CD4-positive, alpha-beta T cell (primary cell): Measurements from ENCODE around the gene STMND1. TPM values are rescaled to one million over a fixed set of nuclear protein-coding genes. Genes with fewer than 3 reads are reported as not detected.

Experiments used
- ATAC-seq: fragments of 200-7000 bp; cut with Tn5 transposase; one replicate; pipeline ENCODE4 v1.10.0; 2022; ENCODE audit warnings: mild to moderate bottlenecking; ENCODE audit not compliant: poor library complexity
- CTCF ChIA-PET: fragments of 350-600 bp; sonication (Branson Sonifier 250); formaldehyde crosslinking; loops from one replicate; lab custom pipeline; 2021; ENCODE audit warnings: antibody characterized with exemption, inconsistent platforms; lab: Charles Lee
- POLR2A ChIA-PET: fragments of 350-600 bp; sonication (Branson Sonifier 250); formaldehyde crosslinking; loops from one replicate; lab custom pipeline; 2021; ENCODE audit warnings: antibody characterized with exemption, inconsistent platforms; lab: Charles Lee
- DNase-seq, 14 experiments: peaks; one replicate each; pipeline ENCODE4 v3.0.0-alpha.2; 2013 to 2020; ENCODE audit warnings: mixed read lengths in 2 of 14
- H3K27ac ChIP-seq, 2 donors: one replicate each; pipeline versions ENCODE4 v1.5.1 to v1.7.0; 2013; ENCODE audit warnings: low read length in 2 of 2, low read depth in 1 of 2, mild to moderate bottlenecking in 1 of 2
- H3K27me3 ChIP-seq, 2 experiments: 1 replicate in 1 of 2; 2 replicates in 1 of 2; pipeline versions ENCODE4 v1.6.1 to v1.7.0; 2013; ENCODE audit warnings: low read length in 2 of 2, control low read depth in 1 of 2, mild to moderate bottlenecking in 1 of 2, moderate library complexity in 1 of 2; ENCODE audit not compliant: insufficient read depth in 2 of 2, control insufficient read depth in 1 of 2
- H3K36me3 ChIP-seq: one replicate; pipeline ENCODE4 v1.6.1; 2013; ENCODE audit warnings: low read length, control low read depth; ENCODE audit not compliant: insufficient read depth
- H3K4me1 ChIP-seq: one replicate; pipeline ENCODE4 v1.6.1; 2013; ENCODE audit warnings: low read length, control low read depth; ENCODE audit not compliant: insufficient read depth
- H3K4me3 ChIP-seq: one replicate; pipeline ENCODE4 v1.5.1; 2013; ENCODE audit warnings: mild to moderate bottlenecking, low read length, moderate library complexity
- H3K9me3 ChIP-seq, 2 experiments: 1 replicate in 1 of 2; 2 replicates in 1 of 2; pipeline versions ENCODE4 v1.6.1 to v1.7.0; 2013; ENCODE audit warnings: low read length in 2 of 2, mild to moderate bottlenecking in 2 of 2, control low read depth in 1 of 2, moderate library complexity in 1 of 2; ENCODE audit not compliant: control insufficient read depth in 1 of 2, insufficient read depth in 1 of 2
- H3K27ac Mint-ChIP-seq: one replicate; pipeline ENCODE4 v1.8.0; 2020; ENCODE audit warnings: mixed read lengths
- H3K27me3 Mint-ChIP-seq: one replicate; pipeline ENCODE4 v1.8.0; 2021; ENCODE audit warnings: mixed read lengths
- H3K36me3 Mint-ChIP-seq: one replicate; pipeline ENCODE4 v1.8.0; 2021; ENCODE audit warnings: low read depth, mixed read lengths
- H3K4me1 Mint-ChIP-seq: one replicate; pipeline ENCODE4 v1.8.0; 2021; ENCODE audit warnings: low read depth, mixed read lengths
- H3K4me3 Mint-ChIP-seq: one replicate; pipeline ENCODE4 v1.8.0; 2020; ENCODE audit warnings: mild to moderate bottlenecking, mixed read lengths
- H3K9me3 Mint-ChIP-seq: one replicate; pipeline ENCODE4 v1.8.0; 2020; ENCODE audit warnings: mixed read lengths
- intact Hi-C, 2 experiments: fragments of 100-400 bp; cut with DNase I in 1 of 2; cut with micrococcal nuclease in 1 of 2; formaldehyde crosslinking; loops; one replicate each; pipeline versions ENCODE4 v1.15.1 to v1.9.0; 2023 to 2025; cut with DNase I, micrococcal nuclease
- total RNA-seq, 174 experiments: library from RNA in 2 of 174; stranded (reverse) in 2 of 174; gene quantifications; one replicate each; pipeline ENCODE4 v1.2.3 and lab custom pipeline; 2021 to 2026
- TF ChIP-seq, protein P1 (sequence below): fragments of 200-600 bp; IDR thresholded peaks from one replicate; pipeline ENCODE4 v1.8.0; 2022; ENCODE audit warnings: antibody characterized with exemption, mild to moderate bottlenecking

Gene STMND1
- total RNA-seq, 2 experiments from 2014 or later: not detected

- Mint-ChIP-seq H3K4me1 (no peaks in the 10 kb centered on the region), H3K27me3 (peaks cover 3% of the 10 kb centered on the region), H3K9me3 (peaks cover 2% of the 10 kb centered on the region), H3K4me3 (no peak overlapping the region), H3K27ac (no peak overlapping the region), H3K36me3 (no peaks in the 10 kb centered on the region)
- DNase-seq (no peak), ATAC-seq (no peak)
- H3K27me3 ChIP-seq: peaks cover 0 to 5% of the 10 kb centered on the region in 2 experiments
- H3K4me1 ChIP-seq: no peaks in the 10 kb centered on the region
- TF ChIP-seq, protein P1, sequence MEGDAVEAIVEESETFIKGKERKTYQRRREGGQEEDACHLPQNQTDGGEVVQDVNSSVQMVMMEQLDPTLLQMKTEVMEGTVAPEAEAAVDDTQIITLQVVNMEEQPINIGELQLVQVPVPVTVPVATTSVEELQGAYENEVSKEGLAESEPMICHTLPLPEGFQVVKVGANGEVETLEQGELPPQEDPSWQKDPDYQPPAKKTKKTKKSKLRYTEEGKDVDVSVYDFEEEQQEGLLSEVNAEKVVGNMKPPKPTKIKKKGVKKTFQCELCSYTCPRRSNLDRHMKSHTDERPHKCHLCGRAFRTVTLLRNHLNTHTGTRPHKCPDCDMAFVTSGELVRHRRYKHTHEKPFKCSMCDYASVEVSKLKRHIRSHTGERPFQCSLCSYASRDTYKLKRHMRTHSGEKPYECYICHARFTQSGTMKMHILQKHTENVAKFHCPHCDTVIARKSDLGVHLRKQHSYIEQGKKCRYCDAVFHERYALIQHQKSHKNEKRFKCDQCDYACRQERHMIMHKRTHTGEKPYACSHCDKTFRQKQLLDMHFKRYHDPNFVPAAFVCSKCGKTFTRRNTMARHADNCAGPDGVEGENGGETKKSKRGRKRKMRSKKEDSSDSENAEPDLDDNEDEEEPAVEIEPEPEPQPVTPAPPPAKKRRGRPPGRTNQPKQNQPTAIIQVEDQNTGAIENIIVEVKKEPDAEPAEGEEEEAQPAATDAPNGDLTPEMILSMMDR: no peak
- peaks cover 0 to 6% of the 10 kb centered on the region in 2 experiments for H3K9me3 ChIP-seq
- POLR2A ChIA-PET: no interaction called here
- intact Hi-C loops: no loop called here
- CTCF ChIA-PET: no interaction called here
- H3K36me3 ChIP-seq: no peaks in the 10 kb centered on the region
- H3K4me3 ChIP-seq: no peak overlapping the region
- no peak overlapping the region for H3K27ac ChIP-seq
Observed at GRCh38 chr6:17149571-17149970, 47.7 kb downstream of the STMND1 start.

DNA sequence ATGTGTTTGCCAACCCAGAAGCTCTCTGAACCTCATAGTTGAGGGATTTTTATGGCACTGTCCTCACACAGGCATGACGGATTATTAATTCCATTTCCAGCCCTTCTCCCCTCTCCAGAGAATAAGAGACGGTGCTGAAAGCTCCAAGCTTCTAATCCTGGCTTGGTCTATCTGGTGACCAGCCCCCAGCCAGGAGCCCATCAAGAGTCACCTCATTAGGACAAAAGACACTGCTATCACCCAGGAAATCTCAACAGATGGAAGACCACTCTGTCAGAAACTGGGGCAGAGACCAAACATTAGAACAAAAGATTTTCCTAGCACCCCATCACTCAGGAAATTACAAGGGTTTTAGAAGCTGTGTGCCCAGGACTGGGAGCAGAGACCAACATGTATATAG is 48.2 kb downstream of the STMND1 start:
- Histone ChIP-seq H3K36me3 (no peaks in the 10 kb centered on the region), H3K4me1 (no peaks in the 10 kb centered on the region), H3K27me3 (peaks cover 0 to 5% of the 10 kb centered on the region in 2 experiments), H3K27ac (no peak overlapping the region), H3K4me3 (no peak overlapping the region), H3K9me3 (peaks cover 0 to 3% of the 10 kb centered on the region in 2 experiments)
- H3K4me1 Mint-ChIP-seq: no peaks in the 10 kb centered on the region
- TF ChIP-seq, protein P1: no peak
- intact Hi-C loops: loop anchor here in 1 of 2 experiments (10.0 kb wide), 1 partner anchor 1175 kb away; no protein-coding TSS in a partner anchor
- H3K27me3 Mint-ChIP-seq: peaks cover 3% of the 10 kb centered on the region
- no peaks in the 10 kb centered on the region for H3K36me3 Mint-ChIP-seq
- no peaks in the 10 kb centered on the region for H3K9me3 Mint-ChIP-seq
- ChIA-PET CTCF (no interaction called here), POLR2A (no interaction called here)
- no peak overlapping the region for H3K27ac Mint-ChIP-seq
- DNase-seq (no peak), ATAC-seq (no peak)
- no peak overlapping the region for H3K4me3 Mint-ChIP-seq

GRCh38 chr6:17151888-17152287 is 50.0 kb downstream of the STMND1 start:
- peaks cover 3% of the 10 kb centered on the region for H3K27me3 Mint-ChIP-seq

More at GRCh38 chr6:17151888-17152287, 50.0 kb downstream of the STMND1 start:
- H3K36me3 Mint-ChIP-seq: no peaks in the 10 kb centered on the region
- H3K9me3 Mint-ChIP-seq: no peaks in the 10 kb centered on the region
- DNase-seq (no peak), ATAC-seq (no peak)
- Histone ChIP-seq H3K4me1 (no peaks in the 10 kb centered on the region), H3K36me3 (no peaks in the 10 kb centered on the region), H3K4me3 (no peak overlapping the region), H3K27ac (no peak overlapping the region), H3K27me3 (peaks cover 0 to 5% of the 10 kb centered on the region in 2 experiments), H3K9me3 (no peaks in the 10 kb centered on the region)
- ChIA-PET POLR2A (no interaction called here), CTCF (no interaction called here)
- no peak overlapping the region for H3K4me3 Mint-ChIP-seq
- no peaks in the 10 kb centered on the region for H3K4me1 Mint-ChIP-seq
- TF ChIP-seq, protein P1: no peak
- intact Hi-C loops: loop anchor here in 1 of 2 experiments (10.0 kb wide), 1 partner anchor 1173 kb away; no protein-coding TSS in a partner anchor
- no peak overlapping the region for H3K27ac Mint-ChIP-seq
